ENCODE data around the gene ZBTB20. TPM values are rescaled to one million over a fixed set of nuclear protein-coding genes. Genes with fewer than 3 reads are reported as not detected.

Gene ZBTB20
- total RNA-seq, 1 experiment from 2014 or later: 0.10 TPM

- in situ Hi-C loops (cut with HindIII; ENCODE audit: low sequenced_read_pairs): no loop called here
- no peak for DNase-seq (ENCODE audit: low spot score)
Observed at GRCh38 chr3:114640126-114640525, 507.0 kb downstream of the ZBTB20 start.

- in situ Hi-C loops (cut with HindIII; ENCODE audit: low sequenced_read_pairs): no loop called here
- no peak for DNase-seq (ENCODE audit: low spot score)
Observed at GRCh38 chr3:114639171-114639570, 507.9 kb downstream of the ZBTB20 start.

- in situ Hi-C loops (cut with HindIII; ENCODE audit: low sequenced_read_pairs): no loop called here
- no peak for DNase-seq (ENCODE audit: low spot score)
Observed at GRCh38 chr3:114635878-114636277, 511.2 kb downstream of the ZBTB20 start.

GRCh38 chr3:114634635-114635034, 512.5 kb downstream of the ZBTB20 start:
- in situ Hi-C loops (cut with HindIII; ENCODE audit: low sequenced_read_pairs): no loop called here
- no peak for DNase-seq (ENCODE audit: low spot score)

GRCh38 chr3:114632757-114633424, 514.2 kb downstream of the ZBTB20 start:
- DNase-seq (ENCODE audit: low spot score): no peak
- in situ Hi-C loops (cut with HindIII; ENCODE audit: low sequenced_read_pairs): no loop called here

GRCh38 chr3:114627770-114628169, 519.3 kb downstream of the ZBTB20 start:
- in situ Hi-C loops (cut with HindIII; ENCODE audit: low sequenced_read_pairs): no loop called here
- no peak for DNase-seq (ENCODE audit: low spot score)

GRCh38 chr3:114626751-114627150, 520.3 kb downstream of the ZBTB20 start:
- no peak for DNase-seq (ENCODE audit: low spot score)
- in situ Hi-C loops (cut with HindIII; ENCODE audit: low sequenced_read_pairs): no loop called here

GRCh38 chr3:114624571-114625181, 522.4 kb downstream of the ZBTB20 start:
- in situ Hi-C loops (cut with HindIII; ENCODE audit: low sequenced_read_pairs): no loop called here
- peak; percentile 86 for DNase-seq (ENCODE audit: low spot score)

GRCh38 chr3:114624047-114624445, 523.0 kb downstream of the ZBTB20 start:
- DNase-seq (ENCODE audit: low spot score): peak; percentile 43
- in situ Hi-C loops (cut with HindIII; ENCODE audit: low sequenced_read_pairs): no loop called here

- no peak for DNase-seq (ENCODE audit: low spot score)
- in situ Hi-C loops (cut with HindIII; ENCODE audit: low sequenced_read_pairs): no loop called here
Observed at GRCh38 chr3:114623420-114624046, 523.6 kb downstream of the ZBTB20 start.

GRCh38 chr3:114622001-114622400, 525.1 kb downstream of the ZBTB20 start:
- in situ Hi-C loops (cut with HindIII; ENCODE audit: low sequenced_read_pairs): no loop called here
- no peak for DNase-seq (ENCODE audit: low spot score)

GRCh38 chr3:114619771-114620170, 527.3 kb downstream of the ZBTB20 start:
- in situ Hi-C loops (cut with HindIII; ENCODE audit: low sequenced_read_pairs): no loop called here
- DNase-seq (ENCODE audit: low spot score): no peak

- no peak for DNase-seq (ENCODE audit: low spot score)
- in situ Hi-C loops (cut with HindIII; ENCODE audit: low sequenced_read_pairs): no loop called here
Observed at GRCh38 chr3:114615523-114616085, 531.5 kb downstream of the ZBTB20 start.

- no peak for DNase-seq (ENCODE audit: low spot score)
- in situ Hi-C loops (cut with HindIII; ENCODE audit: low sequenced_read_pairs): no loop called here
Observed at GRCh38 chr3:114609973-114610630, 537.0 kb downstream of the ZBTB20 start.

- in situ Hi-C loops (cut with HindIII; ENCODE audit: low sequenced_read_pairs): no loop called here
- DNase-seq (ENCODE audit: low spot score): no peak
Observed at GRCh38 chr3:114608293-114608692, 538.8 kb downstream of the ZBTB20 start.

- in situ Hi-C loops (cut with HindIII; ENCODE audit: low sequenced_read_pairs): no loop called here
Observed at GRCh38 chr3:114606336-114606735, 540.8 kb downstream of the ZBTB20 start.

GRCh38 chr3:114600571-114600970, 546.5 kb downstream of the ZBTB20 start:
- in situ Hi-C loops (cut with HindIII; ENCODE audit: low sequenced_read_pairs): no loop called here
- no peak for DNase-seq (ENCODE audit: low spot score)

More at GRCh38 chr3:114606336-114606735, 540.8 kb downstream of the ZBTB20 start:
- DNase-seq (ENCODE audit: low spot score): no peak

- in situ Hi-C loops (cut with HindIII; ENCODE audit: low sequenced_read_pairs): no loop called here
- DNase-seq (ENCODE audit: low spot score): no peak
Observed at GRCh38 chr3:114597871-114598270, 549.2 kb downstream of the ZBTB20 start.

- no peak for DNase-seq (ENCODE audit: low spot score)
- in situ Hi-C loops (cut with HindIII; ENCODE audit: low sequenced_read_pairs): no loop called here
Observed at GRCh38 chr3:114597012-114597411, 550.1 kb downstream of the ZBTB20 start.

- no peak for DNase-seq (ENCODE audit: low spot score)
- in situ Hi-C loops (cut with HindIII; ENCODE audit: low sequenced_read_pairs): no loop called here
Observed at GRCh38 chr3:114596147-114596546, 550.9 kb downstream of the ZBTB20 start.

Data from G401 (cell line).